NT2/D1 (cell line): ENCODE measurements around the gene TIAM1.

Experiments used
- DNase-seq: peaks from one replicate; pipeline ENCODE4 v3.0.0-alpha.2; 2011; ENCODE audit warnings: low read depth, low spot score
- H3K27me3 ChIP-seq: 2 replicates; pipeline ENCODE4 v1.6.0; 2011; ENCODE audit warnings: mild to moderate bottlenecking; ENCODE audit not compliant: insufficient read length, insufficient read depth
- H3K36me3 ChIP-seq: 2 replicates; pipeline ENCODE4 v1.6.1; 2011; ENCODE audit warnings: mild to moderate bottlenecking, low read length, mixed read lengths; ENCODE audit not compliant: insufficient read depth, insufficient read length
- H3K4me1 ChIP-seq: 2 replicates; pipeline ENCODE4 v1.5.1; 2011; ENCODE audit not compliant: insufficient read depth, insufficient read length
- H3K4me3 ChIP-seq: 2 replicates; pipeline ENCODE4 v1.5.1; 2011; ENCODE audit warnings: low read depth; ENCODE audit not compliant: insufficient read length
- H3K9ac ChIP-seq: 2 replicates; pipeline ENCODE4 v1.6.0; 2011; ENCODE audit warnings: low read depth; ENCODE audit not compliant: insufficient read length
- H3K9me3 ChIP-seq: 2 replicates; pipeline ENCODE4 v1.5.1; 2011; ENCODE audit warnings: mild to moderate bottlenecking, low read length; ENCODE audit not compliant: insufficient read depth
- SUZ12 ChIP-seq: IDR thresholded peaks from 2 replicates; pipeline ENCODE4 v1.6.1; 2011; ENCODE audit not compliant: insufficient read length, insufficient read depth; ENCODE audit errors: extremely low read depth
- YY1 ChIP-seq: IDR thresholded peaks from 2 replicates; pipeline ENCODE4 v1.6.1; 2011; ENCODE audit not compliant: insufficient read length, insufficient read depth
- ZNF274 ChIP-seq: IDR thresholded peaks from 2 replicates; pipeline ENCODE4 v1.6.1; 2011; ENCODE audit warnings: mild to moderate bottlenecking, low read depth, low read length

TIAM1 gene

DNA sequence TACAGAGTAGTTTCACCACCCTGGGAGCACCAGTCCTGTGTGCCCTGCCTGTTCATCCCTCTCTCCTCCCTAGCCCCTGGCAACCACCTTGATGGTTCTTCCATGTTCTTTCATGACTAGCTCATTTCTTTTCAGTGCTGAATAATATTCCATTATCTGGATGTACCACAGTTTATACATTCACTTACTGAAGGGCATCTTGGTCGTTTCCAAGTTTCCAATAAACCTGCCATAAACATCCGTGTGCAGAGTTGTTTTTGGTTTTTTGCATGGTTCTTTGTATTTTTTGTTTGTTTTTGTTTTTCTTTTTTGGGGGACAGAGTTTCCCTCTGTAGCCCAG is 13.9 kb downstream of the TIAM1 start:
- DNase-seq: no peak

DNA sequence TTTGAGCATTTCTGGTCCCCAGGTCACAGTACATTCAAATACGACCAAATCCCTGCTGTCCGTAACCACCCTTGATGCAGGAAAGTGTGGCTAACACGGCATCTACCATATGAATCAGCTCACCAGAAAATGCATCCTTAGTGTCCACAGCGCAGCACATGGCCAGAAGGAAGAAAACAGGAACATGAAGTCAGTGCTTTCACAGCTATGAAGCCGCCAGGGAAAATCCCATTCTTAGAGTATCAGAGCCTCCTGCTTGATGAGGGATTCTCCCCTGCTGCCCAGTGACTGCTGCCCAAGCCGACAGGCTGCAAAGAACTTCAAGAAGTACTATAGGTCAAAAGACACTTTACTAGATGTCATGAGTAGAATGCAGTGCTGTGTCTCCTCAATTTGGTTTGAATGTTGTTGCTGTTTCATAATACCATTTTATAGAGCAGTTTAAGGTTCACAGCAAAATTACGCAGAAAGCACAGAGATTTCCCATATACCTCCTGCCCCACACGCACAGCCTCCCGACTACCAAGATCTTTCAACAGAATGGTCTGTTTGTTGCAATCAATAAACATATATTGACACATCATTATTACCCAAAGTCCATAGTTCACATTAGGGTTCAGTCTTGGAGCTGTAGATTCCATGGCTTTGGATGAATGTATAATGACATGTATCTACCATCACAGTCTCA is 14.5 kb downstream of the TIAM1 start:
- Histone ChIP-seq H3K9me3 (peaks cover 15% of the 10 kb centered on the region), H3K36me3 (peaks cover 27% of the 10 kb centered on the region), H3K27me3 (no peaks in the 10 kb centered on the region), H3K4me3 (no peak overlapping the region), H3K4me1 (no peaks in the 10 kb centered on the region), H3K9ac (no peak overlapping the region)
- DNase-seq: no peak
- TF ChIP-seq ZNF274: no peak
- TF ChIP-seq YY1: no peak
- no peak for TF ChIP-seq SUZ12

More for the DNA sequence above, 13.9 kb downstream of the TIAM1 start:
- H3K27me3 ChIP-seq: no peaks in the 10 kb centered on the region
- TF ChIP-seq SUZ12 (no peak), YY1 (no peak), ZNF274 (no peak)
- H3K4me1 ChIP-seq: no peaks in the 10 kb centered on the region
- H3K9me3 ChIP-seq: peaks cover 15% of the 10 kb centered on the region
- peaks cover 28% of the 10 kb centered on the region for H3K36me3 ChIP-seq
- no peak overlapping the region for H3K4me3 ChIP-seq
- H3K9ac ChIP-seq: no peak overlapping the region

DNA sequence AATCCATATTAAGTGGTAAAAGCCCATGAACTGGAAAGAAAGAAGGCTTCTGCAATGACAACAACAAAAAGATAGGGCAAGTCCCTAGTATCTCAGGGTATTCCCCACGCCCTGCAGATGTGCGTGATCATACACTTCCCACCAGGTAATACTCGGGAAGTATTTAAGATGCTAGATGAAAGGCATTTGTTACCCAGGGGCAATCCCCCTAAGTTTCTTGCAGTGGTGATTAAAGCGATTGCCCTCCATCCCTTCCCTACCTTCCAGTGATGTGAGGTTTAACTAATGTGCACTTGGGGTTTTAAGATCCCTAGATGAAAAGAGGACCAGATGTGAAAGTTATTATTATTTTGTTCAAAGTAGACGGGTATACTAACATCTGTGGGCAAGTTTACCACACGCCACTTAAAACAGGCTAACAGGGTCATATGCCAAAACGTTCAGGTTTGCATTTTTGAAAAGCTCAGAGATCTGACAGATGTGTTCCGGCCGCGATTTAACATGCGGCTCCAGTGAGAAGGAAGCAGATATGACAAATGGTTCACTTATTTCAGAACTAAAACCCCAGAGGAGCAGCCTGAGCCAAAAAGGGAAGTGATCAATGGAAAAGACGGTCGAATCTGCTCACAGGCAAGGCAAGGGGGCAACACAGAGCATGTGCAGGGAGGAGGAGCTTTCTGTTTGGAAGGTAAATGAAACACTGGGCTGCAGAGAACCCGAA is 17.4 kb downstream of the TIAM1 start:
- H3K36me3 ChIP-seq: peaks cover 25% of the 10 kb centered on the region
- no peak overlapping the region for H3K9ac ChIP-seq
- H3K4me1 ChIP-seq: no peaks in the 10 kb centered on the region
- no peak for TF ChIP-seq YY1
- TF ChIP-seq ZNF274: no peak
- no peak for TF ChIP-seq SUZ12
- no peak overlapping the region for H3K4me3 ChIP-seq
- H3K9me3 ChIP-seq: peaks cover 14% of the 10 kb centered on the region
- DNase-seq: no peak
- no peaks in the 10 kb centered on the region for H3K27me3 ChIP-seq

DNA sequence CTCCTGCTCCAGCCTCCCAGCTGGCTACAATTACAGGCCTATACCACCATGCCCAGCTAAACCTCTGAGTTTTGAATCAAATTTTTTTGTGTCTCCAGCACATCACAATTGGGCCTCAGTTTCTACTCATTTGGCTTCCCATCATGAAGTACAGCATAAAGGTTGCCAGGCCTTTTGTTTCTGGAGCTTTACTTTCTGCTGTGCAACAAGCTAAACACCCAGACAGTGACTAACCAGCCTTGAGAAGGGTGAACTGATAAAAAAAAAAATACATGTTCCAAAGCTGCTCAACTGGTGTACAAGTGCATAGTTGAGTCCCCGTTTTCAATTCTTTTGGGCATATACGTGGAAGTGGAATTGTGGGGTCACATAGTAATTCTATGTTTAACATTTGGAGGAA is 25.1 kb downstream of the TIAM1 start:
- no peaks in the 10 kb centered on the region for H3K27me3 ChIP-seq
- H3K4me1 ChIP-seq: peaks cover 3% of the 10 kb centered on the region
- TF ChIP-seq SUZ12 (no peak), ZNF274 (no peak), YY1 (no peak)
- H3K9ac ChIP-seq: no peak overlapping the region
- H3K9me3 ChIP-seq: no peaks in the 10 kb centered on the region
- H3K4me3 ChIP-seq: no peak overlapping the region
- no peaks in the 10 kb centered on the region for H3K36me3 ChIP-seq
- DNase-seq: no peak

DNA sequence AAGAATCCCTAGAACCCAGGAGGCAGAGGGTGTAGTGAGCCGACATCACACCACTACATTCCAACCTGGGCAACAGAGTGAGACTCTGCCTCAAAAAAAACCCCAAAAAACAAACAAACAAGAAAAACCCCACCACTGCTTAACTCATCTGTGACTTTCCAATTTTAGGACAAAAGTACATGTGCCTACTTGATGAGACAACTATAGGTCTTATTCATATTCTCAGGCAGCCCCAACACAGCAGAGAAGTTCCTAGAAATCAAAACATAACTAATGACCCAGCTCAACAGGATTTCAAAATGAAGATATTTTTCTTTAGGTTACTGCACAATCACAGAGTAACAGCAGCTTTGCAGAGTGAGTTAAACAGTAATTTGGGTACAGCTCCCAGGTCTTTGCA is 26.4 kb downstream of the TIAM1 start:
- H3K4me1 ChIP-seq: peaks cover 3% of the 10 kb centered on the region
- no peaks in the 10 kb centered on the region for H3K27me3 ChIP-seq
- no peak overlapping the region for H3K9ac ChIP-seq
- H3K36me3 ChIP-seq: no peaks in the 10 kb centered on the region
- no peak for DNase-seq
- H3K4me3 ChIP-seq: no peak overlapping the region
- no peak for TF ChIP-seq SUZ12
- no peak for TF ChIP-seq ZNF274
- no peak for TF ChIP-seq YY1
- H3K9me3 ChIP-seq: no peaks in the 10 kb centered on the region

DNA sequence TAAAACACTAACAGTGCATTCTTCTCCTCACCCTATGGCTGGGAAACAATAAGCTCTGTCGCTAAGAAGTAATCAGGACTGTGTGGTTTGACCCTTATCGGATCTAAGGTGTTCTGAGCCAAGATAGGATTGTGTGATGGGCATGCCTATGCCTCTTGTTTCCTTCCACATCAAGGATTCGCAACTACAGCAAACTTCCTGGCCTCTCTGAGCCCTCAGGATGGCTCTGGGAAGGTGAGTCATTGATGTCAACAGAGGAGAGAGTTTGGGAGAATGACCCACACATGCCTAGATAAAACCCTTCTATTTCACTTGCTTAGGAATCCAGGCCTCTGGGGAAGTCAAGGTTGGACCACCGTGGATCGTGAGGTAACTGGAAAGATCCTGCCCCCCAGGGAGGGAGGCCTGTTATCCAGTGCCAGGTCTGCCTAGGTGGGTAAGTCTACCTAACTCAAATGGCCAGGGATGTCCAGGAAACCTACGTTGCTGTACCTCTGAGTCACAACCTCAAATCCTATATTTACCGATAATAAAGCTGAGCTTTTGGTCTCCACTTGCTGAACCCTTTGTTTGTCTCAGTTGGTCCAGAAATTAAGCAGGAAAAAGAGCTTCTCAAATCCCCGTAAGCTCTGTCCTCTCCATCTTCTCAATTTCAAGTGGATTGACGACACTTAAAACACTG is 27.4 kb downstream of the TIAM1 start:
- Histone ChIP-seq H3K4me1 (peaks cover 3% of the 10 kb centered on the region), H3K9me3 (no peaks in the 10 kb centered on the region), H3K9ac (no peak overlapping the region), H3K36me3 (no peaks in the 10 kb centered on the region), H3K27me3 (no peaks in the 10 kb centered on the region), H3K4me3 (no peak overlapping the region)
- TF ChIP-seq ZNF274 (no peak), YY1 (no peak), SUZ12 (no peak)
- DNase-seq: no peak

DNA sequence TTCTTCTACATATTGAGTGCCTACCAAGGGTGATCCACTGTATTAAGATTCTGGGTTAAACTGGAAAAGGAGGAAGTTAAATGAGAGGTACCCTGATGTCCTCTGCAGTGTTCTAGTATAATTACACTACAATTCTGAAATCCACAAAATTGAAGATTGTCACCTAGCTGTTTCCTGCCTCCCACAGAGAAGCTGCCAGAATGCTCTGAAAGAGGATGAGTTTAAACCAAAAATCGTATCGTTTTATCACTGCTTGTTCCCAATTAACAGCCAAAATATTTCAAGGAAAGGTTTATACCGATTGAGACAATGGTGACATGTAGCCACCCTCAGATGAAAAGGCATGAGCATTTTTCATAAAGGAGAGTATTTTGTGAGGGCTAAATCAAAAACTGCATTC is 28.0 kb downstream of the TIAM1 start:
- Histone ChIP-seq H3K36me3 (no peaks in the 10 kb centered on the region), H3K9me3 (no peaks in the 10 kb centered on the region)

More for the DNA sequence above, 28.0 kb downstream of the TIAM1 start:
- no peak for DNase-seq
- H3K4me1 ChIP-seq: peaks cover 3% of the 10 kb centered on the region
- no peaks in the 10 kb centered on the region for H3K27me3 ChIP-seq
- H3K4me3 ChIP-seq: no peak overlapping the region
- TF ChIP-seq SUZ12 (no peak), YY1 (no peak), ZNF274 (no peak)
- no peak overlapping the region for H3K9ac ChIP-seq
